ENCODE data around the gene BTN3A1. TPM values are rescaled to one million over a fixed set of nuclear protein-coding genes. Genes with fewer than 3 reads are reported as not detected.

Gene BTN3A1
- total RNA-seq, 2 donors from 2014 or later, result 1.9 to 2.0 TPM

DNA sequence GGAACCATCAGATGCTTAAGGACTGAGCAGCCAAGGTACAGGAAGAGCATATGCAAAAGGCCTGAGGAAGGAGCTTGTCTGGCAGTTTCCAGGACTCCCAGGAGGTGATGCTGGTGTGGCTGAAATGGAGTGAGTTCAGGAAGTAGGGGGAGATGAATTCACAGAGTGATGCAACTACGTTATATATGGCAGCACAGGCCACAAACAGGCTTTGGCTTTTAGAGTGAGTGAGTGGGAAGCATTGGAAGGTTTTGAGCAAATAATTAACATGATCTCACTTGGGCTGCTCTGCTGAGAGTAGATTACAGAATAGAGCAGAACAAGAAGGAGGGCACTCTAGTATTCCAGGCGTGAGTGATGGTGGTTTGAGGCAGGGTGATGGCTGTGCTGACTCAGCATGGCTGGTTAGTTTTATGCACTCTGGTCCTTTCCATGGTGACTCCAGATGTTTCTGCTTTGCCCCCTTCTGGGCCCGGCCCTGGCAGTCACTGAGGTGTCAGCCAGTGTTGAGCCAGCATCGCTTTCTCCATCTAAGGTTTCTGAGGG lies 12.7 kb upstream of the BTN3A1 start:
- TF ChIP-seq, protein P1, sequence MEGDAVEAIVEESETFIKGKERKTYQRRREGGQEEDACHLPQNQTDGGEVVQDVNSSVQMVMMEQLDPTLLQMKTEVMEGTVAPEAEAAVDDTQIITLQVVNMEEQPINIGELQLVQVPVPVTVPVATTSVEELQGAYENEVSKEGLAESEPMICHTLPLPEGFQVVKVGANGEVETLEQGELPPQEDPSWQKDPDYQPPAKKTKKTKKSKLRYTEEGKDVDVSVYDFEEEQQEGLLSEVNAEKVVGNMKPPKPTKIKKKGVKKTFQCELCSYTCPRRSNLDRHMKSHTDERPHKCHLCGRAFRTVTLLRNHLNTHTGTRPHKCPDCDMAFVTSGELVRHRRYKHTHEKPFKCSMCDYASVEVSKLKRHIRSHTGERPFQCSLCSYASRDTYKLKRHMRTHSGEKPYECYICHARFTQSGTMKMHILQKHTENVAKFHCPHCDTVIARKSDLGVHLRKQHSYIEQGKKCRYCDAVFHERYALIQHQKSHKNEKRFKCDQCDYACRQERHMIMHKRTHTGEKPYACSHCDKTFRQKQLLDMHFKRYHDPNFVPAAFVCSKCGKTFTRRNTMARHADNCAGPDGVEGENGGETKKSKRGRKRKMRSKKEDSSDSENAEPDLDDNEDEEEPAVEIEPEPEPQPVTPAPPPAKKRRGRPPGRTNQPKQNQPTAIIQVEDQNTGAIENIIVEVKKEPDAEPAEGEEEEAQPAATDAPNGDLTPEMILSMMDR (conservative IDR thresholded peaks at IDR 0.05), result no peak
- no peak overlapping the region for H3K4me3 ChIP-seq (ENCODE audit: low read length)
- H3K27me3 ChIP-seq (ENCODE audit: control insufficient read depth, insufficient read depth, low read length, poor library complexity, severe bottlenecking), result no peaks in the 10 kb centered on the region
- Mint-ChIP-seq H3K36me3 (ENCODE audit: low read depth) (peaks cover 20% of the 10 kb centered on the region), H3K27me3 (ENCODE audit: insufficient read depth) (no peaks in the 10 kb centered on the region), H3K9me3 (no peaks in the 10 kb centered on the region), H3K4me1 (peaks cover 14% of the 10 kb centered on the region), H3K4me3 (no peak overlapping the region), H3K27ac (no peak overlapping the region)
- H3K36me3 ChIP-seq (ENCODE audit: control insufficient read depth, insufficient read depth, low read length), result no peaks in the 10 kb centered on the region
- no peak overlapping the region for H3K9ac ChIP-seq (ENCODE audit: extremely low read depth, low read length, poor library complexity, severe bottlenecking)
- DNase-seq, result peak; percentile 43
- H3K27ac ChIP-seq (ENCODE audit: low read depth, low read length), result no peak overlapping the region
- no peaks in the 10 kb centered on the region for H3K9me3 ChIP-seq (ENCODE audit: control insufficient read depth, low read length)
- 93 to 97% methylated on average over 3 to 4 of the region's 4 CpGs for WGBS, 2 experiments (ENCODE audit: insufficient coverage in 1 of 2, insufficient read length in 1 of 2)
- H3K4me1 ChIP-seq (ENCODE audit: control insufficient read depth, insufficient read depth, low read length), result no peaks in the 10 kb centered on the region

DNA sequence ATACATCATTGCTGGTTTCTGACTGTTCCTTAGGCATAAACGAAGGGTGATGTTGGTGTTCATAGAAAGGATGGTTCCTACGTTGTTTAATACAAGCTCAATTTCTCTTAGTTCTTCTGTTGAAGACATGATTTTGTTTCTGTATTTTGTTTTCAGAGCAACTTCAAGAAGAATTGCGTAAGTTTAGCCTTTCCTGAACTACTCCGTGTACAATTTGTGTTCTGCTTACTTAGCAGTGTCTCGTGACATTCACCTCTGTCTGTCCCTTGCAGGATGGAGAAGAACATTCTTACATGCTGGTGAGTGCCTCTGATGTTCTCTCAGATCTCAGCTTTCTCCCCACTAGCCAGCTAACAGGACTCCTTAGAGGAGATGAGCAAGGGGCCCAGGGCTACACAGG lies 11.5 kb upstream of the BTN3A1 start:
- DNase-seq, result peak; percentile 15
- Mint-ChIP-seq H3K4me1 (peaks cover 15% of the 10 kb centered on the region), H3K27me3 (ENCODE audit: insufficient read depth) (no peaks in the 10 kb centered on the region), H3K36me3 (ENCODE audit: low read depth) (peaks cover 20% of the 10 kb centered on the region), H3K9me3 (no peaks in the 10 kb centered on the region), H3K27ac (no peak overlapping the region), H3K4me3 (no peak overlapping the region)
- 91 to 96% methylated on average over 5 of the region's 5 CpGs for WGBS, 2 experiments (ENCODE audit: insufficient coverage in 1 of 2, insufficient read length in 1 of 2)
- Histone ChIP-seq H3K9ac (ENCODE audit: extremely low read depth, low read length, poor library complexity, severe bottlenecking) (no peak overlapping the region), H3K36me3 (ENCODE audit: control insufficient read depth, insufficient read depth, low read length) (no peaks in the 10 kb centered on the region), H3K9me3 (ENCODE audit: control insufficient read depth, low read length) (no peaks in the 10 kb centered on the region), H3K4me1 (ENCODE audit: control insufficient read depth, insufficient read depth, low read length) (no peaks in the 10 kb centered on the region), H3K27ac (ENCODE audit: low read depth, low read length) (no peak overlapping the region), H3K4me3 (ENCODE audit: low read length) (no peak overlapping the region), H3K27me3 (ENCODE audit: control insufficient read depth, insufficient read depth, low read length, poor library complexity, severe bottlenecking) (no peaks in the 10 kb centered on the region)
- TF ChIP-seq, protein P1 (conservative IDR thresholded peaks at IDR 0.05), result no peak

DNA sequence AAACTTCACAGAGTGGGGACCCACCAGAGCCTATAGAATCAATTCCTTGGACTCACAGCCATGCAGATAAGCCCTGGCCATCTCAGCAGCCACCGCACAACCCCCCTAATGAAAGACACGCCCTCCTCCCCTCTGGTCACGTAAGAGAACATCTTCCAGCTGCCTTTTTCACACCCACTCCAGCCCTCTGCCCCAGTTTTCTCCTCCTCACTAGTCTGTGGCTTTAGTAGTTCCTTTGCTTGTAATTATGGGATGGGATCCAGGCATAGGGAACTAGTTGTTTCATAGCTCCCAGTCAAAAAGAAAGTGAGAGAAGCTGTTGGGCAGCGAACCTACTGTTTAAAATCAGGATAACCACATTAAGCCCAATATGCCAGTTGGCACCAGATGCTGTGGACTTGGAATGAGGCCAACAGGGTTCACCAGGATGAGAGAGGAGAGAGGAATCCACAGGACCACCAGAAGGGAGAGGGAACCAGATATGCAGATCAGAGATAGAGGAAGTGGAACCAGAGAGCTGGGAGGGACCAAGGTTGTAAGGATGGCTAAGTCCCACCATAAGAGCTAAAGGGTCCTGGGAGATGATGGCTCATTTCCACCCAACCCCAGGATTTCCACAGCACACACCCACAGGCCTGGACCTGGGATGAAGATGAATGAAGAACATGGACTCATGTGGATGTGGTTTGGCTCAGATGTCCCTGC lies 9.0 kb upstream of the BTN3A1 start:
- Histone ChIP-seq H3K4me1 (ENCODE audit: control insufficient read depth, insufficient read depth, low read length) (no peaks in the 10 kb centered on the region), H3K4me3 (ENCODE audit: low read length) (no peak overlapping the region), H3K27me3 (ENCODE audit: control insufficient read depth, insufficient read depth, low read length, poor library complexity, severe bottlenecking) (no peaks in the 10 kb centered on the region), H3K9ac (ENCODE audit: extremely low read depth, low read length, poor library complexity, severe bottlenecking) (no peak overlapping the region), H3K9me3 (ENCODE audit: control insufficient read depth, low read length) (no peaks in the 10 kb centered on the region), H3K36me3 (ENCODE audit: control insufficient read depth, insufficient read depth, low read length) (no peaks in the 10 kb centered on the region), H3K27ac (ENCODE audit: low read depth, low read length) (no peak overlapping the region)
- TF ChIP-seq, protein P1 (conservative IDR thresholded peaks at IDR 0.05), result no peak
- DNase-seq, result no peak
- no peak overlapping the region for H3K27ac Mint-ChIP-seq
- H3K36me3 Mint-ChIP-seq (ENCODE audit: low read depth), result peaks cover 18% of the 10 kb centered on the region
- no peak overlapping the region for H3K4me3 Mint-ChIP-seq
- no peaks in the 10 kb centered on the region for H3K9me3 Mint-ChIP-seq
- 83 to 97% methylated on average over 1 to 4 of the region's 4 CpGs for WGBS, 2 experiments (ENCODE audit: insufficient coverage in 1 of 2, insufficient read length in 1 of 2)
- no peaks in the 10 kb centered on the region for H3K27me3 Mint-ChIP-seq (ENCODE audit: insufficient read depth)
- H3K4me1 Mint-ChIP-seq, result peaks cover 7% of the 10 kb centered on the region

Measured in endodermal cell (in vitro differentiated cells).